ENCODE data around the gene MED17. TPM values are rescaled to one million over a fixed set of nuclear protein-coding genes. Genes with fewer than 3 reads are reported as not detected.

MED17 gene
- polyA plus RNA-seq, 1 donor from 2014 or later = 82.7 TPM

DNA sequence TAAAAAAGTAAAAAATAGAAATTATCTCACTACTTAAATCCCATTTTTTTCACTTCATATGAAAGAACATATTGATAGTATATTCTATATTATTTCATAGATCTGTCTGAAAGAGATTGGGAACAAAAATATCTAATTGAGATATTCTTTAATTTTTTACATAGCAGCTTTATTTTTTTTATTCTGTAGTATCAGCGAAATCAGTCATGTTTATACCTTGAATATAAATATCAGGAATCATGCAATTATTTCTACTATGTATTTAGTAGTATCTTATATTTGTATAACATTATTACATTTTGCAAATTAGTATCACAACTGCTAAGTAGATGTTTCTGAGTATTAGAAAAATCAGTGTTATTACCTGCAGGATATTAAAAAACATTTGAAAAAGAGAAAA lies 22.2 kb upstream of the MED17 start:
- H3K27ac ChIP-seq (ENCODE audit: low read length) = no peak overlapping the region
- no peak for TF ChIP-seq RAD21 (conservative IDR thresholded peaks at IDR 0.05)
- TF ChIP-seq EP300 (conservative IDR thresholded peaks at IDR 0.05; ENCODE audit: poor library complexity, severe bottlenecking) = no peak
- TF ChIP-seq, protein P1, sequence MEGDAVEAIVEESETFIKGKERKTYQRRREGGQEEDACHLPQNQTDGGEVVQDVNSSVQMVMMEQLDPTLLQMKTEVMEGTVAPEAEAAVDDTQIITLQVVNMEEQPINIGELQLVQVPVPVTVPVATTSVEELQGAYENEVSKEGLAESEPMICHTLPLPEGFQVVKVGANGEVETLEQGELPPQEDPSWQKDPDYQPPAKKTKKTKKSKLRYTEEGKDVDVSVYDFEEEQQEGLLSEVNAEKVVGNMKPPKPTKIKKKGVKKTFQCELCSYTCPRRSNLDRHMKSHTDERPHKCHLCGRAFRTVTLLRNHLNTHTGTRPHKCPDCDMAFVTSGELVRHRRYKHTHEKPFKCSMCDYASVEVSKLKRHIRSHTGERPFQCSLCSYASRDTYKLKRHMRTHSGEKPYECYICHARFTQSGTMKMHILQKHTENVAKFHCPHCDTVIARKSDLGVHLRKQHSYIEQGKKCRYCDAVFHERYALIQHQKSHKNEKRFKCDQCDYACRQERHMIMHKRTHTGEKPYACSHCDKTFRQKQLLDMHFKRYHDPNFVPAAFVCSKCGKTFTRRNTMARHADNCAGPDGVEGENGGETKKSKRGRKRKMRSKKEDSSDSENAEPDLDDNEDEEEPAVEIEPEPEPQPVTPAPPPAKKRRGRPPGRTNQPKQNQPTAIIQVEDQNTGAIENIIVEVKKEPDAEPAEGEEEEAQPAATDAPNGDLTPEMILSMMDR (IDR thresholded peaks at IDR 0.05; ENCODE audit: poor library complexity, severe bottlenecking) = no peak
- TF ChIP-seq MXI1 (conservative IDR thresholded peaks at IDR 0.05; ENCODE audit: poor library complexity, severe bottlenecking) = no peak
- no peak for TF ChIP-seq SMC3 (conservative IDR thresholded peaks at IDR 0.05; ENCODE audit: poor library complexity)
- TF ChIP-seq POLR2AphosphoS5 (IDR thresholded peaks at IDR 0.05) = no peak
- no peak for TF ChIP-seq TAF1 (IDR thresholded peaks at IDR 0.05; ENCODE audit: low read depth)
- TF ChIP-seq EZH2 (IDR thresholded peaks at IDR 0.05; ENCODE audit: borderline replicate concordance, insufficient read depth, low read length, poor library complexity, severe bottlenecking) = no peak
- TF ChIP-seq, protein P2, sequence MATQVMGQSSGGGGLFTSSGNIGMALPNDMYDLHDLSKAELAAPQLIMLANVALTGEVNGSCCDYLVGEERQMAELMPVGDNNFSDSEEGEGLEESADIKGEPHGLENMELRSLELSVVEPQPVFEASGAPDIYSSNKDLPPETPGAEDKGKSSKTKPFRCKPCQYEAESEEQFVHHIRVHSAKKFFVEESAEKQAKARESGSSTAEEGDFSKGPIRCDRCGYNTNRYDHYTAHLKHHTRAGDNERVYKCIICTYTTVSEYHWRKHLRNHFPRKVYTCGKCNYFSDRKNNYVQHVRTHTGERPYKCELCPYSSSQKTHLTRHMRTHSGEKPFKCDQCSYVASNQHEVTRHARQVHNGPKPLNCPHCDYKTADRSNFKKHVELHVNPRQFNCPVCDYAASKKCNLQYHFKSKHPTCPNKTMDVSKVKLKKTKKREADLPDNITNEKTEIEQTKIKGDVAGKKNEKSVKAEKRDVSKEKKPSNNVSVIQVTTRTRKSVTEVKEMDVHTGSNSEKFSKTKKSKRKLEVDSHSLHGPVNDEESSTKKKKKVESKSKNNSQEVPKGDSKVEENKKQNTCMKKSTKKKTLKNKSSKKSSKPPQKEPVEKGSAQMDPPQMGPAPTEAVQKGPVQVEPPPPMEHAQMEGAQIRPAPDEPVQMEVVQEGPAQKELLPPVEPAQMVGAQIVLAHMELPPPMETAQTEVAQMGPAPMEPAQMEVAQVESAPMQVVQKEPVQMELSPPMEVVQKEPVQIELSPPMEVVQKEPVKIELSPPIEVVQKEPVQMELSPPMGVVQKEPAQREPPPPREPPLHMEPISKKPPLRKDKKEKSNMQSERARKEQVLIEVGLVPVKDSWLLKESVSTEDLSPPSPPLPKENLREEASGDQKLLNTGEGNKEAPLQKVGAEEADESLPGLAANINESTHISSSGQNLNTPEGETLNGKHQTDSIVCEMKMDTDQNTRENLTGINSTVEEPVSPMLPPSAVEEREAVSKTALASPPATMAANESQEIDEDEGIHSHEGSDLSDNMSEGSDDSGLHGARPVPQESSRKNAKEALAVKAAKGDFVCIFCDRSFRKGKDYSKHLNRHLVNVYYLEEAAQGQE (IDR thresholded peaks at IDR 0.05; ENCODE audit: borderline replicate concordance) = no peak
- H3K4me3 ChIP-seq (ENCODE audit: low read length) = no peak overlapping the region
- H3K27me3 ChIP-seq (ENCODE audit: insufficient read depth, low read depth, low read length) = no peaks in the 10 kb centered on the region
- peaks cover 7% of the 10 kb centered on the region for H3K36me3 ChIP-seq (ENCODE audit: insufficient read depth, low read length)
- H4K20me1 ChIP-seq (ENCODE audit: insufficient read depth) = no peaks in the 10 kb centered on the region
- H3K9ac ChIP-seq (ENCODE audit: low read length) = no peak overlapping the region
- no peaks in the 10 kb centered on the region for H3K9me2 ChIP-seq (ENCODE audit: insufficient read depth, low read length)
- no peak overlapping the region for H2AFZ ChIP-seq (ENCODE audit: low read depth, low read length)
- no peak overlapping the region for H3K4me2 ChIP-seq (ENCODE audit: low read length)
- no peaks in the 10 kb centered on the region for H3F3A ChIP-seq (ENCODE audit: insufficient read depth, low read length, poor library complexity, severe bottlenecking)
- H3K9me3 ChIP-seq (ENCODE audit: low read length) = no peaks in the 10 kb centered on the region
- no peaks in the 10 kb centered on the region for H3K79me2 ChIP-seq (replicated peaks; ENCODE audit: insufficient read depth, low read length)

DNA sequence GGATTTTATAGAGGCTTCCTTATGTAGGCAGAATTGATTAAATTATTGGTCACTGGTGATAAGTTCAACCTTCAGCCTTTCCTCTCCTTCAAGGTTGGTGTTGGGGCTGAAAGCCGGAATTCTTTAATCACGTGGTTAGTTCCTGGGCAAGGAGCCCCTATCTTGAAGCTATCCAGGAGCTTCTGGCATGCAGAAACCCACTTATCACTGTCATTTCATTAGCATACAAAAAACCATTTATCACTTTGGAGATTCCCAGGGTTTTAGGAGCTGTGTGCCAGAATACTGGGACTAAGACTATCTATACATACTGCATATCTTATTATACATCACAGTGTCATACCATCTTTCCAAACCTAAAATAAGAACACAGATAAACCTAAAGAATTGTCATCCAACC lies 18.5 kb upstream of the MED17 start:
- Histone ChIP-seq H3K27me3 (ENCODE audit: insufficient read depth, low read depth, low read length) (no peaks in the 10 kb centered on the region), H3K9me2 (ENCODE audit: insufficient read depth, low read length) (no peaks in the 10 kb centered on the region), H2AFZ (ENCODE audit: low read depth, low read length) (no peak overlapping the region), H3K27ac (ENCODE audit: low read length) (no peak overlapping the region), H4K20me1 (ENCODE audit: insufficient read depth) (no peaks in the 10 kb centered on the region), H3K79me2 (replicated peaks; ENCODE audit: insufficient read depth, low read length) (no peaks in the 10 kb centered on the region), H3K9ac (ENCODE audit: low read length) (no peak overlapping the region), H3K36me3 (ENCODE audit: insufficient read depth, low read length) (peaks cover 7% of the 10 kb centered on the region), H3K9me3 (ENCODE audit: low read length) (no peaks in the 10 kb centered on the region), H3K4me2 (ENCODE audit: low read length) (no peak overlapping the region), H3F3A (ENCODE audit: insufficient read depth, low read length, poor library complexity, severe bottlenecking) (no peaks in the 10 kb centered on the region), H3K4me3 (ENCODE audit: low read length) (no peak overlapping the region)
- no peak for TF ChIP-seq TAF1 (IDR thresholded peaks at IDR 0.05; ENCODE audit: low read depth)
- TF ChIP-seq, protein P2 (IDR thresholded peaks at IDR 0.05; ENCODE audit: borderline replicate concordance) = no peak
- TF ChIP-seq POLR2AphosphoS5 (IDR thresholded peaks at IDR 0.05) = no peak
